WERI-Rb-1 (cell line): Measurements from ENCODE around the gene KLHL36.

Source experiments
- DNase-seq: peaks from one replicate; pipeline ENCODE4 v3.0.0-alpha.2; 2020
- H3K27ac ChIP-seq: fragments of 250-450 bp; sonication (Bioruptor Pico); 2 replicates; pipeline ENCODE4 v1.5.1; 2020; ENCODE audit warnings: mild to moderate bottlenecking, moderate library complexity
- H3K27me3 ChIP-seq: fragments of 250-450 bp; sonication (Bioruptor Pico); 2 replicates; pipeline ENCODE4 v1.5.1; 2021; ENCODE audit warnings: mild to moderate bottlenecking, low read depth, moderate library complexity; ENCODE audit not compliant: insufficient read depth, severe bottlenecking
- H3K36me3 ChIP-seq: fragments of 250-450 bp; sonication (Bioruptor Pico); 2 replicates; pipeline ENCODE4 v1.5.1; 2020; ENCODE audit warnings: mild to moderate bottlenecking, moderate library complexity
- H3K4me3 ChIP-seq: 2 replicates; pipeline ENCODE4 v1.5.1; 2011; ENCODE audit warnings: low read depth, mild to moderate bottlenecking, control low read depth, low read length
- H3K9me3 ChIP-seq: fragments of 250-450 bp; sonication (Bioruptor Pico); 2 replicates; pipeline ENCODE4 v1.5.1; 2021; ENCODE audit warnings: mild to moderate bottlenecking, moderate library complexity; ENCODE audit not compliant: severe bottlenecking
- CTCF ChIP-seq: IDR thresholded peaks from 2 replicates; pipeline ENCODE4 v1.5.1; 2011; ENCODE audit warnings: low read depth, mild to moderate bottlenecking, control low read depth, inconsistent platforms, low read length

KLHL36 gene

GRCh38 chr16:84608282-84608681, 40.0 kb upstream of the KLHL36 start:
- no peak overlapping the region for H3K27ac ChIP-seq

DNA sequence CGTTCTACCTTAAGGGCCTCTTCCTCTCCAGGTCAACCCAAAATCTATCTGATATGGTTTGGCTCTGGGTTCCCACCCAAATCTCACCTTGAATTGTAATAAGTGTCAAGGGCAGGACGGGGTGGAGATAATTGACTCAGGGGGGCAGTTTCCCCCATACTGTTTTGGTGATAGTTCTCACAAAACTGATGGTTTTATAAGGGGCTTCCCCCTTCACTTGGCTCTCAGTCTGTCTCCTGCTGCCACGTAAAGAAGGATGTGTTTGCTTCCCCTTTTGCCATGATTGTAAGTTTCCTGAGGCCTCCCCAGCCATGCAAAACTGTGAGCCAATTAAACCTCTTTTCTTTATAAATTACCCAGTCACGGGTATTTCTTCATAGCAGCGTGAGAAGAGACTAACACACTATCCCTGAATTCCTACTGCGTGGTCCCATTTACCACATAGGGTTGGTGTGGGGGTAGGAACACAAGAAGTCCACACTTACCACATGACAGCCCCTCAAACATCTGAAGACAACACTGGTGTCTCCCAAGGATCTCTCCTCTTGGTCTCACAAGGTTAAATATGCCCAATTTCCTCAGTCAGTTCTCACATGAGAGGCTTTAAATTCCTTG, 38.6 kb upstream of the KLHL36 start:
- no peak for DNase-seq
- peaks cover 4% of the 10 kb centered on the region; the same call in 1 of the 2 replicates for H3K36me3 ChIP-seq
- H3K9me3 ChIP-seq, result no peaks in the 10 kb centered on the region
- no peak overlapping the region for H3K27ac ChIP-seq
- no peak for TF ChIP-seq CTCF
- no peaks in the 10 kb centered on the region for H3K27me3 ChIP-seq
- H3K4me3 ChIP-seq, result no peak overlapping the region

More at GRCh38 chr16:84608282-84608681, 40.0 kb upstream of the KLHL36 start:
- Histone ChIP-seq H3K9me3 (no peaks in the 10 kb centered on the region), H3K4me3 (no peak overlapping the region), H3K27me3 (no peaks in the 10 kb centered on the region), H3K36me3 (0 out of 2 replicates have a peak, but pooled peaks cover 1% of the 10 kb centered on the region)
- DNase-seq, result no peak
- TF ChIP-seq CTCF, result no peak

- DNase-seq, result no peak
- Histone ChIP-seq H3K9me3 (no peaks in the 10 kb centered on the region), H3K27ac (no peak overlapping the region), H3K36me3 (peaks cover 9% of the 10 kb centered on the region; the same call in 1 of the 2 replicates), H3K4me3 (no peak overlapping the region), H3K27me3 (no peaks in the 10 kb centered on the region)
- no peak for TF ChIP-seq CTCF
These were observed 37.9 kb upstream of the KLHL36 start for GRCh38 chr16:84610376-84610775.

- Histone ChIP-seq H3K4me3 (no peak overlapping the region), H3K27me3 (no peaks in the 10 kb centered on the region), H3K36me3 (peaks cover 9% of the 10 kb centered on the region; the same call in 1 of the 2 replicates), H3K9me3 (no peaks in the 10 kb centered on the region), H3K27ac (no peak overlapping the region)
- TF ChIP-seq CTCF, result no peak
- DNase-seq, result no peak
These were observed 37.3 kb upstream of the KLHL36 start for GRCh38 chr16:84611041-84611440.

GRCh38 chr16:84612686-84613085, 35.6 kb upstream of the KLHL36 start:
- Histone ChIP-seq H3K27ac (no peak overlapping the region), H3K36me3 (peaks cover 9% of the 10 kb centered on the region; the same call in 1 of the 2 replicates), H3K4me3 (no peak overlapping the region), H3K9me3 (no peaks in the 10 kb centered on the region), H3K27me3 (no peaks in the 10 kb centered on the region)
- DNase-seq, result no peak
- TF ChIP-seq CTCF, result no peak
